Aortic smooth muscle cell (primary cell): ENCODE data around the gene PRRC2B. TPM values are rescaled to one million over a fixed set of nuclear protein-coding genes. Genes with fewer than 3 reads are reported as not detected.

ENCODE experiments used
- total RNA-seq: library from RNA; depleted of rRNA; stranded (reverse); fragments of >200 nt; gene quantifications from 2 replicates; pipeline ENCODE4 v1.2.3, GENCODE V29; 2014

PRRC2B gene
- total RNA-seq: 30.5 and 42.6 TPM in 2 replicates

DNA sequence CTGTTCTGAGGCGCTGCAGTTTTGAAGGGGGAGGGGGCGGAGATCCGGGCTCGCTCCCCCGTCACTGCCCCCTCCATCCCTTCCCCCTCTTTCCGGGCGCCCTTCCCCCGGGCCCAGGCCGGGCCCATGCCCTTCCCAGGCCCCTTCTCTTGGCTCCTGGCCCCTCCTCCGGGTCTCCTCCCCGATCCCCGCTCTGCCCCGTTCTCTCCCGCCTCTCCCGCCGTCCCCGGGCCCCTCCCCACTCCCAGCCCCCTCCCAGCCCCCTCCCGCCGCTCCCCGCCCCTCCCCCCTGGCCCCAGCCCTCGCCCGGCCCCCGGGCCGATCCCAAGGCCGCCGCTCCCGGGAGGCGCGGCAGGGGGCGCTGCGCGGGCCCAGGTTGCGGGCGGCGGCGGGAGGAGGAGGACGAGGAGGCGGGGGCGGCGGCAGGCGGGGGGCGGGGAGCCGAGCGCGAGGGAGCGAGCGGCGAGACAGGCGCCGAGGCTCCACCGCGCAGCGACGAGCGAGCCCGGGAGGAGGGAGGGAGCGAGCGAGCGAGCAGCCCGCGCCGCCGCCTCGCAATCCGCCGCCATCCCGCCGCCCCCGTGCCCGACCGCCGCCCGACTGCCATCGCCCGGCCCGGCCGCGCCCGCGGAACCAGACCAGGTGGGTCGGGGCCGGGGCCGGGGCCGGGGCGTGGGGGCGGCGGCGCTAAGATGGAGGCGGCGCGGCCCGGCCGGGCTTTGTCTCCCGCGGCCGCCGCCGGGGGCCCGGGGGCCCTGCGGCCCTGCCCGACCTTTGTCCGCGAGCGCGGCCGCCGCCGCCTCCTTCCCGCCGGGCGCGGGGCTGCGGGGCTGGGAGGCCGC is at the start of gene PRRC2B:
PRRC2B (plus strand) TSS at position 465 of the 842 bp plus-strand sequence. CDS start 36,059 bp downstream, outside the sequence.

DNA sequence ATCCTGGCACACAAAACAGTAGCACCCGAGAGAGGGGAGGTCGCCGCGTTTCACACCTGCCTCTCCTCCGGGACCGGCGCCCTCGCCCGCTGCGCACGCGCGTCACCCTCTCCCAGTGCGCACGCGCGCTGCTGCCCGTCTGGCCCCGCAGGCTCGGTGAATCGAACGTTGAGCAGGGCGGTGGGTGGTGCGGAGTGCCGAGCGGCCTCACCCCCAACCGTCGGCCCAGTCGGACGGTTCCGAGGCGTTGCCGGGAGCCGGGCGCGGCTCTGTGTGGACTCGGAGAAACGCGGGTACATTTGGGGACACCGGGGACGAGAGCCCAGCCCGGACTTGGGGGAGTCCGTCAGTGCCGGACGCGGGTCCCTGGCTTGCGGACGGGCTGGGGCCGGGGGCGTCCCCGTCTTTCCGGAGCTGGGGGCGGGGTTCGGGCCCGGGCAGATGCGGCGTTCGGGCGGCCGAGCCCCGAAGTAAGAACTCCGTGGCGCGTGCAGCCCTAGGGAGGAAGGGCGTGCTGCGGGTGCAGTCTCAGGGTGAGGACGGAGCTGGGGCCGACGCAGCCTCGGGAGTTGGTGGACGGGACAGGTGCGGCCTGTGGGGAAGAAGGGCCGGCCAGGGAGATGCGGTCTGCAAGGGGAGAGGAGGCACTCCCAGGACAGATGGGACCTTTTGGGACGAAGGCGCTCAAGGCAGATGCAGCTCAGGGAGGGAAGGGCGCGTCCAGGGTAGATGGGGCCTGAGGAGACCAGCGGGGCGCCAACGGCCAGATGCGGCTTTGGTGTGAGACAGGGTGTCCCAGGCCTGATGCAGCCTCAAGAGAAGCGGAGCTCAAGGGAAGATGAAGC is 109.1 kb downstream of the PRRC2B start, which contains the start of gene POMT1:
POMT1 (plus strand) TSS at position 138 of the 845 bp plus-strand sequence. CDS start 1,301 bp downstream, outside the sequence.

DNA sequence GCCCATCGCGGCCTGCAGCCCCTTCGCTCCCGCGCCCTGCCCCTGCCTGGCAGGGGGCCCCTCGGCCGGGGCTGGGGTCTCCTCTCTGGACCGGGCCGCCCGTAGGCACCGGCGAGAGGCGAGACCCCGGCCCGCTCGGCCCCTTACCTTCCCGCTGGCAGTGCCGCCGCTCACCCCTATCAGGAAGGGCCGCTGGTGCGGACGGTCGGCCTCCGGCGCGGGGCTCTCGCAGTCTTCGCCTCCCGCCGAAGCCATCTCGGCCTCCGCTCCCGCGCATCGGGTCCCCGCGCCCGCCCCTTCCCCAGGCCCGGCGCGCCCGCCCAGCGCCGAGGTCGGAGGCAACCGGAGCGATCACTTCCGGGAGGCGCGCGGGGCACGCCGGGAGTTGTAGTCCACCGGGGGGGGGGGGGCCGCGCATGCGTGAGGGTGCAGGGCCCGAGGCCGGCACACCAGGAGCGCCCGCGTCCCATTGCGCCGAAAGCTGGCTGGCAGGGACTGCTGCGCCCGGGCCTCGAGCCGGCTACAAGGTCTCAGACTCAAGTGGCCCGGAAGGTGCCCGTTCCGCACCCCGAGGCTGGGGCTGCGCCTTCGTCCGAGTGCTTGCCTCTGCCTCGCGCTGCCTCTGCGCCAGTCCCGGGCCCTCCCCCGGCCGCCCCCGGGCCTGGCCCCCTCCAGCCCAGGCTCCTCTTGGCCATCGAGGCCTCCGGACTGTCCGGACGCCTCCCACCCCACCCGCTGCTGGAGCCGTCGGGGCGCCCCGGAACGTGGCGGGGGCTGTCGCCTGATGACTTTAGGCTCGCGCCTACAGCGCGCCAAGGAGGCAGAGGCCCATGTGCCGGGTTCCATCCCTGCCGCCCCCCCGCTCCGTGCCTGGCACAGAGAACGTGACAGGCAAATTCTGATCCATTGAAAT is 137.3 kb downstream of the PRRC2B start, which contains the start of gene UCK1:
UCK1 (minus strand) TSS at position 344 of the 913 bp plus-strand sequence; CDS start at position 255, 89 bp downstream.

DNA sequence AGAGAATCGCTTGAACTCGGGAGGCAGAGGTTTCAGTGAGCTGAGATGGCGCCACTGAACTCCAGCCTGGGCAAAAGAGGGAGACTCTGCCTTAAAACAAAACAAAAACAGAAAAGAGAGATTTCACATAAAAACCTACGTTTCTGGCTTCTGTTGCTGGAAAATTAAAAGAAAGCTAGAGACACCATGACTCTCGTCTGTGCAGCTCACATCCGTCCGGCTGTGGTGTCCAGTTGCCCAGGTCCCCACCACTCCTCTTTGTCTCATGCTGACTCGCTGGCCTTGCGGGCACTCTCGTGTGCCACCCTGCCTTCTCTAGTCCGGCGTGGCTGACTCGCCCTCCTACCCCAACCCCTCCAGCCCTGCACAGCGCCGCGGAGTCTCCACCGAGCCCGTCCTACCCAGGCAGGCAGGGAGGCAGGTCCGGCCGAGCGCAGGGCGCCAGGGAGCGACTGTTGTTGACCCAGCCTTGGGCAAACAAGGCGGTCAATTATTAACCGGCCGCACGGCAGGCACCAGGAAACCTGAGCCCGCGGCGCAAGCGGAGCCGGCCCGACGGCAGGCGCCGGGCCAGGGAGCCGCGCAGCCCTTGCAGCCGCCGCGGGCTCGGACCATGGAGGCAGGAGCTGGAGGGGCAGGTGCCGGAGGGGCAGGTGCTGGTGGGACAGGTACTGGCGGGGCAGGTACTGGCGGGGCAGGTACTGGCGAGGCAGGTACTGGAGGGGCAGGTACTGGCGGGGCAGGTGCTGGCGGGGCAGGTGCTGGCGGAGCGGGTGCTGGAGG is 151.3 kb downstream of the PRRC2B start, which contains the start of gene PRRT1B:
PRRT1B (plus strand) TSS at position 521 of the 783 bp plus-strand sequence; CDS start at position 614, 93 bp downstream.

Other genes starting within 250 kb of the PRRC2B start
- gene FAM78A, start 117.6 kb upstream of the PRRC2B start, total RNA-seq: 0.40 and 0.44 TPM in 2 replicates
- gene PLPP7, start 104.4 kb upstream of the PRRC2B start, total RNA-seq: 15.0 and 16.9 TPM in 2 replicates
- 32.6 and 35.6 TPM in 2 replicates for gene POMT1, start 108.8 kb downstream of the PRRC2B start, total RNA-seq
- gene UCK1, start 137.2 kb downstream of the PRRC2B start, total RNA-seq: 13.6 and 15.7 TPM in 2 replicates
- not detected in 2 replicates for gene PRRT1B, start 151.4 kb downstream of the PRRC2B start, total RNA-seq